GM21423 (cell line): ENCODE results near the gene TBCK.
"Not testable (repeated sequence)": the region's sequence is repeated elsewhere in the genome, so short reads cannot be mapped to it uniquely, and the experiment has no call there.

Source experiments
- ATAC-seq: cut with Tn5 transposase; IDR thresholded peaks from one replicate; pipeline ENCODE4 v1.9.1; 2021; ENCODE audit warnings: mild to moderate bottlenecking, moderate library complexity; ENCODE audit not compliant: unreplicated experiment

The TBCK gene

GRCh38 chr4:106132045-106132444 lies 184.0 kb downstream of the TBCK start:
- ATAC-seq = no peak

GRCh38 chr4:106126062-106126461 lies 189.9 kb downstream of the TBCK start:
- no peak for ATAC-seq

- ATAC-seq = not testable (repeated sequence)
These were observed 196.0 kb downstream of the TBCK start for GRCh38 chr4:106119949-106120555.

- no peak for ATAC-seq
These were observed 200.0 kb downstream of the TBCK start for GRCh38 chr4:106116025-106116424.

- no peak for ATAC-seq
These were observed 201.7 kb downstream of the TBCK start for GRCh38 chr4:106114270-106114669.

GRCh38 chr4:106111778-106112469 lies 204.1 kb downstream of the TBCK start:
- ATAC-seq = not testable (repeated sequence)

GRCh38 chr4:106109929-106110328 lies 206.1 kb downstream of the TBCK start:
- no peak for ATAC-seq

GRCh38 chr4:106105697-106106096 lies 210.3 kb downstream of the TBCK start:
- no peak for ATAC-seq

GRCh38 chr4:106104276-106104675 lies 211.7 kb downstream of the TBCK start:
- no peak for ATAC-seq

- ATAC-seq = no peak
These were observed 219.6 kb downstream of the TBCK start for GRCh38 chr4:106096454-106096853.

- ATAC-seq = no peak
These were observed 220.6 kb downstream of the TBCK start for GRCh38 chr4:106095408-106095807.

GRCh38 chr4:106092361-106093040 lies 223.5 kb downstream of the TBCK start:
- no peak for ATAC-seq

- no peak for ATAC-seq
These were observed 225.2 kb downstream of the TBCK start for GRCh38 chr4:106090826-106091225.

GRCh38 chr4:106083065-106083464 lies 232.9 kb downstream of the TBCK start:
- no peak for ATAC-seq

- ATAC-seq = no peak
These were observed 235.6 kb downstream of the TBCK start for GRCh38 chr4:106080376-106080775.

- no peak for ATAC-seq
These were observed 236.4 kb downstream of the TBCK start for GRCh38 chr4:106079616-106080015.

- ATAC-seq = no peak
These were observed 251.0 kb downstream of the TBCK start for GRCh38 chr4:106065018-106065417.

- no peak for ATAC-seq
These were observed 253.0 kb downstream of the TBCK start for GRCh38 chr4:106063009-106063408.

- no peak for ATAC-seq
These were observed 253.5 kb downstream of the TBCK start for GRCh38 chr4:106062452-106062875.

- ATAC-seq = no peak
These were observed 257.1 kb downstream of the TBCK start for GRCh38 chr4:106058921-106059320.

- no peak for ATAC-seq
These were observed 259.1 kb downstream of the TBCK start for GRCh38 chr4:106056914-106057313.

- no peak for ATAC-seq
These were observed 264.5 kb downstream of the TBCK start for GRCh38 chr4:106051514-106051913.
